HEK293 (cell line): ENCODE results near the gene MRPS31.

Experiments used
- CTCF ChIA-PET: fragments of 350-600 bp; formaldehyde crosslinking; extraction: SDS; loops from one replicate; lab custom pipeline; 2021; ENCODE audit warnings: antibody characterized with exemption; lab: Yijun Ruan, JAX
- POLR2A ChIA-PET: fragments of 300-600 bp; formaldehyde crosslinking; extraction: SDS; loops from one replicate; lab custom pipeline; 2020; ENCODE audit warnings: antibody characterized with exemption, inconsistent platforms; lab: Yijun Ruan, JAX
- H3K27ac ChIP-seq: fragments of 200-500 bp; sonication (Bioruptor generic); 2 replicates; pipeline ENCODE4 v1.5.1; 2014; ENCODE audit warnings: low read depth, low read length, control low read depth, inconsistent platforms; ENCODE audit errors: extremely low read depth
- H3K36me3 ChIP-seq, 2 experiments: fragments of 200-500 bp in 1 of 2; sonication (Bioruptor generic) in 1 of 2; 1 replicate in 1 of 2; 2 replicates in 1 of 2; pipeline ENCODE4 v1.5.1; 2014 to 2017; ENCODE audit warnings: inconsistent platforms in 2 of 2, low read length in 2 of 2; ENCODE audit not compliant: control insufficient read depth in 2 of 2, insufficient read depth in 1 of 2
- H3K4me1 ChIP-seq: fragments of 200-500 bp; sonication (Bioruptor generic); 2 replicates; pipeline ENCODE4 v1.5.1; 2014; ENCODE audit warnings: mild to moderate bottlenecking, low read length, inconsistent platforms; ENCODE audit not compliant: control insufficient read depth, insufficient read depth
- H3K4me3 ChIP-seq: 2 replicates; pipeline ENCODE4 v1.5.1; 2011; ENCODE audit warnings: low read depth, mild to moderate bottlenecking, control low read depth, low read length, moderate library complexity
- H3K9me3 ChIP-seq: fragments of 200-500 bp; sonication (Bioruptor generic); 2 replicates; pipeline ENCODE4 v1.5.1; 2014; ENCODE audit warnings: low read depth, low read length, inconsistent platforms; ENCODE audit not compliant: control insufficient read depth, insufficient read depth
- KLF9 ChIP-seq: fragments of 450-650 bp; formaldehyde crosslinking; IDR thresholded peaks from 2 replicates; pipeline ENCODE4 v1.5.1; 2016; ENCODE audit warnings: missing biosample characterization, missing genetic modification characterization, low read depth
- PRDM10 ChIP-seq: fragments of 450-650 bp; formaldehyde crosslinking; IDR thresholded peaks from 2 replicates; pipeline ENCODE4 v1.5.1; 2016; ENCODE audit warnings: missing biosample characterization, missing genetic modification characterization
- YY1 ChIP-seq: fragments of 450-650 bp; formaldehyde crosslinking; IDR thresholded peaks from 2 replicates; pipeline ENCODE4 v1.5.1; 2018; ENCODE audit warnings: missing biosample characterization, missing genetic modification characterization
- YY2 ChIP-seq: fragments of 450-650 bp; formaldehyde crosslinking; IDR thresholded peaks from 2 replicates; pipeline ENCODE4 v1.5.1; 2016; ENCODE audit warnings: missing biosample characterization, missing genetic modification characterization
- ZFHX2 ChIP-seq: fragments of 450-650 bp; formaldehyde crosslinking; conservative IDR thresholded peaks from 2 replicates; pipeline ENCODE4 v1.5.1; 2016; ENCODE audit warnings: missing biosample characterization, missing genetic modification characterization
- ZFP37 ChIP-seq: fragments of 450-650 bp; formaldehyde crosslinking; IDR thresholded peaks from 2 replicates; pipeline ENCODE4 v1.5.1; 2016; ENCODE audit warnings: missing biosample characterization, missing genetic modification characterization
- ZNF18 ChIP-seq: fragments of 450-650 bp; formaldehyde crosslinking; IDR thresholded peaks from 2 replicates; pipeline ENCODE4 v1.5.1; 2016; ENCODE audit warnings: missing biosample characterization, missing genetic modification characterization
- ZNF266 ChIP-seq: fragments of 450-650 bp; formaldehyde crosslinking; IDR thresholded peaks from 2 replicates; pipeline ENCODE4 v1.5.1; 2016; ENCODE audit warnings: missing biosample characterization, missing genetic modification characterization, low read depth
- ZNF280D ChIP-seq: fragments of 450-650 bp; formaldehyde crosslinking; IDR thresholded peaks from 2 replicates; pipeline ENCODE4 v1.5.1; 2016; ENCODE audit warnings: missing biosample characterization, missing genetic modification characterization
- ZNF302 ChIP-seq: fragments of 450-650 bp; formaldehyde crosslinking; IDR thresholded peaks from 2 replicates; pipeline ENCODE4 v1.5.1; 2016; ENCODE audit warnings: missing biosample characterization, missing genetic modification characterization, low read depth
- ZNF311 ChIP-seq: fragments of 450-650 bp; formaldehyde crosslinking; IDR thresholded peaks from 2 replicates; pipeline ENCODE4 v1.5.1; 2017; ENCODE audit warnings: missing biosample characterization, missing genetic modification characterization, borderline replicate concordance
- ZNF354C ChIP-seq: fragments of 450-650 bp; formaldehyde crosslinking; IDR thresholded peaks from 2 replicates; pipeline ENCODE4 v1.5.1; 2016; ENCODE audit warnings: missing biosample characterization, missing genetic modification characterization, low read depth, borderline replicate concordance
- ZNF366 ChIP-seq: fragments of 450-650 bp; formaldehyde crosslinking; conservative IDR thresholded peaks from 2 replicates; pipeline ENCODE4 v1.5.1; 2016; ENCODE audit warnings: missing biosample characterization, missing genetic modification characterization
- ZNF626 ChIP-seq: fragments of 450-650 bp; sonication (Bioruptor Pico); formaldehyde crosslinking; IDR thresholded peaks from 2 replicates; pipeline ENCODE4 v1.5.1; 2018; ENCODE audit warnings: missing biosample characterization, missing genetic modification characterization, inconsistent platforms
- ZSCAN30 ChIP-seq: fragments of 450-650 bp; IDR thresholded peaks from 2 replicates; pipeline ENCODE4 v1.5.1; 2018; ENCODE audit warnings: missing biosample characterization, mild to moderate bottlenecking, missing genetic modification characterization, moderate library complexity

Gene MRPS31

GRCh38 chr13:40809471-40809870, 38.5 kb upstream of the MRPS31 start:
- ChIA-PET POLR2A (no interaction called here), CTCF (no interaction called here)
- Histone ChIP-seq H3K4me1 (no peaks in the 10 kb centered on the region), H3K9me3 (no peaks in the 10 kb centered on the region), H3K36me3 (peaks cover 0 to 60% of the 10 kb centered on the region in 2 experiments; a peak in 2 of 3 replicates), H3K27ac (no peak overlapping the region), H3K4me3 (no peak overlapping the region)
- TF ChIP-seq ZNF366, result no peak

GRCh38 chr13:40806241-40806640, 35.3 kb upstream of the MRPS31 start:
- Histone ChIP-seq H3K27ac (no peak overlapping the region), H3K4me1 (no peaks in the 10 kb centered on the region), H3K9me3 (no peaks in the 10 kb centered on the region), H3K4me3 (no peak overlapping the region), H3K36me3 (peaks cover 0 to 76% of the 10 kb centered on the region in 2 experiments; a peak in 2 of 3 replicates)
- CTCF ChIA-PET, result no interaction called here
- POLR2A ChIA-PET, result no interaction called here
- TF ChIP-seq ZNF626 (tag by site-specific recombination) (no peak), ZNF266 (no peak), KLF9 (tag by site-specific recombination) (no peak), PRDM10 (no peak), ZNF354C (tag by site-specific recombination) (no peak), ZNF280D (no peak), YY1 (no peak), ZFP37 (no peak), ZFHX2 (tag by site-specific recombination) (no peak), ZNF302 (no peak), ZNF311 (tag by site-specific recombination) (no peak), YY2 (tag by site-specific recombination) (no peak), ZSCAN30 (no peak), ZNF18 (no peak)

GRCh38 chr13:40803316-40803715, 32.3 kb upstream of the MRPS31 start:
- H3K9me3 ChIP-seq, result no peaks in the 10 kb centered on the region
- H3K4me3 ChIP-seq, result no peak overlapping the region
- TF ChIP-seq YY2 (tag by site-specific recombination), result no peak
- H3K27ac ChIP-seq, result no peak overlapping the region
- ChIA-PET POLR2A (no interaction called here), CTCF (no interaction called here)
- H3K36me3 ChIP-seq, result peaks cover 0 to 86% of the 10 kb centered on the region in 2 experiments; a peak in 2 of 3 replicates
- H3K4me1 ChIP-seq, result no peaks in the 10 kb centered on the region
